C4-2B (cell line): Measurements from ENCODE around the gene SAMD15.

Source experiments
- ZFX ChIP-seq: fragments of 450-650 bp; IDR thresholded peaks from 2 replicates; pipeline ENCODE4 v1.6.1; 2017
- TF ChIP-seq, protein P1 (sequence below): fragments of 450-650 bp; conservative IDR thresholded peaks from 2 replicates; pipeline ENCODE4 v1.5.1; 2017; ENCODE audit warnings: mild to moderate bottlenecking

GRCh38 chr14:77378701-77379100, 1.5 kb downstream of the SAMD15 start:
- TF ChIP-seq, protein P1, sequence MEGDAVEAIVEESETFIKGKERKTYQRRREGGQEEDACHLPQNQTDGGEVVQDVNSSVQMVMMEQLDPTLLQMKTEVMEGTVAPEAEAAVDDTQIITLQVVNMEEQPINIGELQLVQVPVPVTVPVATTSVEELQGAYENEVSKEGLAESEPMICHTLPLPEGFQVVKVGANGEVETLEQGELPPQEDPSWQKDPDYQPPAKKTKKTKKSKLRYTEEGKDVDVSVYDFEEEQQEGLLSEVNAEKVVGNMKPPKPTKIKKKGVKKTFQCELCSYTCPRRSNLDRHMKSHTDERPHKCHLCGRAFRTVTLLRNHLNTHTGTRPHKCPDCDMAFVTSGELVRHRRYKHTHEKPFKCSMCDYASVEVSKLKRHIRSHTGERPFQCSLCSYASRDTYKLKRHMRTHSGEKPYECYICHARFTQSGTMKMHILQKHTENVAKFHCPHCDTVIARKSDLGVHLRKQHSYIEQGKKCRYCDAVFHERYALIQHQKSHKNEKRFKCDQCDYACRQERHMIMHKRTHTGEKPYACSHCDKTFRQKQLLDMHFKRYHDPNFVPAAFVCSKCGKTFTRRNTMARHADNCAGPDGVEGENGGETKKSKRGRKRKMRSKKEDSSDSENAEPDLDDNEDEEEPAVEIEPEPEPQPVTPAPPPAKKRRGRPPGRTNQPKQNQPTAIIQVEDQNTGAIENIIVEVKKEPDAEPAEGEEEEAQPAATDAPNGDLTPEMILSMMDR = no peak
- TF ChIP-seq ZFX = no peak
